ENCODE data around the gene AMZ2. TPM values are rescaled to one million over a fixed set of nuclear protein-coding genes. Genes with fewer than 3 reads are reported as not detected.

The AMZ2 gene
- total and polyA plus RNA-seq, 2 of the 8 experiments (the other 6 are each of a cell fraction or from before 2014, with no cell fraction given), result 49.5 to 71.0 TPM

DNA sequence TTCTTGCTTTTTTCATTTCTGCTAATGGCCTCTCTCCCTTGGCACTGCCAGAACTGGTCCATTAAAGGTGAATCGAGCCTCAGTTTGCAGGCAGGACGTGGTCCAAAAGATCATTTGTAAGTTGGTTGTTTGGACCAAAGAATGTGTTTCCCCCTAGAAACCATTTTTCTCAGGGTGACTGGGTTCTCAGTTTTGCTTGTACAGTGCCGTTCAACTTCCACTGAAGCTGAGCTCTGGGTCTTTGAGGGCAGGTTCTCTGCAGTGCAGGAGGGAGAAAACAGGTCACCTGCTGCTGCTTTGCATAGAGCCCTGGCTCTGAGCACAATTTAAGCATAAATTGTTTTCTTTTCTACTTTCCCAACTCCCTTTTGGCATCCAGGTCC lies 9.0 kb upstream of the AMZ2 start:
- FAIRE-seq (no peak), DNase-seq (ENCODE audit: low read depth in 1 of 2, low spot score in 2 of 2) (no peak)
- no peak overlapping the region for H3K4me3 ChIP-seq (ENCODE audit: extremely low read depth in 1 of 4, insufficient read depth in 2 of 4, low read depth in 3 of 4, low read length in 4 of 4)
- H3K9me3 ChIP-seq (ENCODE audit: insufficient read depth in 2 of 2, low read depth in 1 of 2, low read length in 1 of 2), result no peaks in the 10 kb centered on the region
- no peaks in the 10 kb centered on the region for H3K27me3 ChIP-seq (replicated peaks in 1 of 4; ENCODE audit: control insufficient read depth in 3 of 4, extremely low read depth in 1 of 4, insufficient read depth in 3 of 4, low read length in 3 of 4)
- POLR2A ChIA-PET (ENCODE audit: partially characterized antibody), result no interaction called here
- no peak overlapping the region for H3K18ac ChIP-seq (ENCODE audit: extremely low read depth, low read length)
- H3K4ac ChIP-seq (replicated peaks; ENCODE audit: insufficient read length, low read depth, low read length), result no peak overlapping the region
- H2AK5ac ChIP-seq (ENCODE audit: low read depth, low read length), result no peak overlapping the region
- H3K9ac ChIP-seq (replicated peaks in 1 of 4; ENCODE audit: extremely low read depth in 1 of 4, low read depth in 3 of 4, low read length in 3 of 4), result no peak overlapping the region
- H3K36me3 ChIP-seq (ENCODE audit: control insufficient read depth in 2 of 4, insufficient read depth in 4 of 4, low read length in 3 of 4), result no peaks in the 10 kb centered on the region
- H2AFZ ChIP-seq (ENCODE audit: low read length), result no peak overlapping the region
- no peaks in the 10 kb centered on the region for H3K23me2 ChIP-seq (ENCODE audit: low read depth, low read length)
- no peaks in the 10 kb centered on the region for H4K20me1 ChIP-seq (replicated peaks in 1 of 2; ENCODE audit: control insufficient read depth in 1 of 2, insufficient read depth in 2 of 2, low read length in 2 of 2)
- no peak overlapping the region for H3K23ac ChIP-seq (ENCODE audit: insufficient read length)
- no peak overlapping the region for H2BK12ac ChIP-seq (ENCODE audit: low read depth, low read length)
- no peak overlapping the region for H2BK5ac ChIP-seq (ENCODE audit: low read depth, low read length)
- H2BK20ac ChIP-seq (ENCODE audit: low read length), result no peak overlapping the region
- H3K4me2 ChIP-seq (ENCODE audit: insufficient read depth in 1 of 2, low read depth in 2 of 2, low read length in 2 of 2), result no peak overlapping the region
- H3K56ac ChIP-seq (replicated peaks; ENCODE audit: insufficient read length, low read depth, low read length), result no peak overlapping the region
- WGBS, 2 experiments (ENCODE audit: extremely low coverage in 1 of 2, insufficient coverage in 1 of 2, insufficient read length in 1 of 2, insufficient replicate concordance in 2 of 2, low coverage in 1 of 2, low lambda C conversion rate in 2 of 2, missing lambda C conversion rate in 1 of 2), result 84% methylated on average over 3 of the region's 3 CpGs; no CpG with 5 or more reads in 1 of the 2 experiments
- H4K5ac ChIP-seq (ENCODE audit: insufficient read length, low read depth, low read length), result no peak overlapping the region
- CTCF ChIA-PET (ENCODE audit: partially characterized antibody), result interaction anchor here (0.8 kb wide), 1 partner anchor 66 kb away, joined by 4 read pairs; no protein-coding TSS in a partner anchor
- no peaks in the 10 kb centered on the region for H3K79me2 ChIP-seq (ENCODE audit: control insufficient read depth in 1 of 2, insufficient read depth in 2 of 2, low read length in 2 of 2)
- no peak overlapping the region for H4K91ac ChIP-seq (replicated peaks; ENCODE audit: insufficient read length, low read length)
- no peak overlapping the region for H3K14ac ChIP-seq (ENCODE audit: insufficient read length)
- H3K79me1 ChIP-seq (ENCODE audit: low read depth, low read length), result no peaks in the 10 kb centered on the region
- H2BK15ac ChIP-seq (ENCODE audit: low read length), result no peak overlapping the region
- peaks cover 0 to 6% (median 0%) of the 10 kb centered on the region in 4 experiments; a peak in 2 of 7 replicates for H3K4me1 ChIP-seq (replicated peaks in 1 of 4; ENCODE audit: control insufficient read depth in 3 of 4, insufficient read depth in 4 of 4, low read length in 3 of 4)
- no peak overlapping the region for H2BK120ac ChIP-seq (replicated peaks; ENCODE audit: low read depth, low read length)
- H3K27ac ChIP-seq (ENCODE audit: low read depth, low read length), result no peak overlapping the region
- no peak overlapping the region for H4K8ac ChIP-seq (ENCODE audit: extremely low read depth, insufficient read depth, low read length)
- no peak for TF ChIP-seq EGR1 (IDR thresholded peaks at IDR 0.05; ENCODE audit: borderline replicate concordance, low read depth, low read length)
- no peak for TF ChIP-seq SUZ12 (IDR thresholded peaks at IDR 0.05; ENCODE audit: low read length)
- no peak for TF ChIP-seq HDAC2 (IDR thresholded peaks at IDR 0.05; ENCODE audit: borderline replicate concordance in 1 of 2, low read depth in 2 of 2, low read length in 2 of 2)
- TF ChIP-seq YY1 (IDR thresholded peaks at IDR 0.05; ENCODE audit: low read depth, low read length), result no peak
- TF ChIP-seq CTBP2 (IDR thresholded peaks at IDR 0.05; ENCODE audit: borderline replicate concordance, insufficient read depth, insufficient read length, low read length), result no peak
- TF ChIP-seq, protein P1, sequence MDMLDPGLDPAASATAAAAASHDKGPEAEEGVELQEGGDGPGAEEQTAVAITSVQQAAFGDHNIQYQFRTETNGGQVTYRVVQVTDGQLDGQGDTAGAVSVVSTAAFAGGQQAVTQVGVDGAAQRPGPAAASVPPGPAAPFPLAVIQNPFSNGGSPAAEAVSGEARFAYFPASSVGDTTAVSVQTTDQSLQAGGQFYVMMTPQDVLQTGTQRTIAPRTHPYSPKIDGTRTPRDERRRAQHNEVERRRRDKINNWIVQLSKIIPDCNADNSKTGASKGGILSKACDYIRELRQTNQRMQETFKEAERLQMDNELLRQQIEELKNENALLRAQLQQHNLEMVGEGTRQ (IDR thresholded peaks at IDR 0.05; ENCODE audit: low read length), result no peak
- TF ChIP-seq SIX5 (IDR thresholded peaks at IDR 0.05; ENCODE audit: low read depth, low read length), result no peak

Measured in H1 (cell line).